ENCODE results near the gene SLC39A7. TPM values are rescaled to one million over a fixed set of nuclear protein-coding genes. Genes with fewer than 3 reads are reported as not detected.

SLC39A7 gene
- total RNA-seq, 4 donors from 2014 or later = 54.6 to 79.9 (median 66.4) TPM

- H3K4me1 ChIP-seq = peaks cover 0 to 21% (median 12%) of the 10 kb centered on the region in 3 donors
- H3K9me3 ChIP-seq = no peaks in the 10 kb centered on the region
- no peak for TF ChIP-seq POLR2A (IDR thresholded peaks at IDR 0.05)
- peak overlapping the region in 1 of 4 donors; percentile 77 for H3K27ac ChIP-seq
- ATAC-seq = no peak
- H3K4me3 ChIP-seq = no peak overlapping the region
- 40 to 93% methylated on average over 1 to 5 of the region's 11 CpGs for WGBS, 2 donors (ENCODE audit: low coverage in 1 of 2)
- H3K27me3 ChIP-seq = no peaks in the 10 kb centered on the region
- H3K36me3 ChIP-seq = no peaks in the 10 kb centered on the region
These were observed 40.6 kb upstream of the SLC39A7 start for GRCh38 chr6:33160096-33160495.

DNA sequence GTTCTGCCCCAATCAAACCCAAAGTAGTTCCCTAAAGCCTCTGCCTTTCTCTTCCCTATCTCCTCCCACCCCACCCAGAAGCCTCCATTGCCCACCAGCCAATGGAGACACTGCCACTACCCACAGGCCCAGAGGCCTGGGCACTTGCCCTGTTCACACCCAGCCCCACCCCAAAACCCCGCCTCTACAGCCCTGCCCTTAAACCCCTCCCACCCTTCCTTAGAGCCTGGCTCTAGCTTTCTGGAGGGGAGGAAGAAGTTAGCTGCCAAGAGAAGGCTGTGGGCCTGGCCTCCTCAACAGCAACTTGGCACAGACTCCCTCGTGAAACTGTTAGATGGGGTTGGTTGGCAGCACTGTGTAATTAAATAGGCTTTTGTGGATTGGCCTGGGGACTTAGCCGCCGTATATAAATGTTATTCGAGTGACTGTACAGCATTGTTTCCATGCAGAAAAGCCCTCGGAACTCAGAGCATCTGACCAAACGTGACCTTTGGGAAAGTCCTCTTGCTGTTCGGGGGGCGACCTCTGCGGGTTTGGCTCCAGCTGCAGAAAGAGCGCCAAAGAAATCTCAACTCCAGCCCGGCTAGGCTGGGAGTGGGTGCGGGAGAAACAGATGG, 39.8 kb upstream of the SLC39A7 start:
- H3K4me3 ChIP-seq = peak overlapping the region in 1 of 2 donors; percentile 57
- peak overlapping the region in 3 of 4 donors; percentile 73 to 77 (median 77) for H3K27ac ChIP-seq
- TF ChIP-seq POLR2AphosphoS5 (IDR thresholded peaks at IDR 0.05) (peak; percentile 70), POLR2A (IDR thresholded peaks at IDR 0.05) (no peak)
- peaks cover 0 to 21% (median 12%) of the 10 kb centered on the region in 3 donors for H3K4me1 ChIP-seq
- no peaks in the 10 kb centered on the region for H3K27me3 ChIP-seq
- no peaks in the 10 kb centered on the region for H3K9me3 ChIP-seq
- H3K36me3 ChIP-seq = no peaks in the 10 kb centered on the region
- 17 to 35% methylated on average over 2 to 5 of the region's 13 CpGs for WGBS, 2 donors (ENCODE audit: low coverage in 1 of 2)
- peak; percentile 69 for ATAC-seq

DNA sequence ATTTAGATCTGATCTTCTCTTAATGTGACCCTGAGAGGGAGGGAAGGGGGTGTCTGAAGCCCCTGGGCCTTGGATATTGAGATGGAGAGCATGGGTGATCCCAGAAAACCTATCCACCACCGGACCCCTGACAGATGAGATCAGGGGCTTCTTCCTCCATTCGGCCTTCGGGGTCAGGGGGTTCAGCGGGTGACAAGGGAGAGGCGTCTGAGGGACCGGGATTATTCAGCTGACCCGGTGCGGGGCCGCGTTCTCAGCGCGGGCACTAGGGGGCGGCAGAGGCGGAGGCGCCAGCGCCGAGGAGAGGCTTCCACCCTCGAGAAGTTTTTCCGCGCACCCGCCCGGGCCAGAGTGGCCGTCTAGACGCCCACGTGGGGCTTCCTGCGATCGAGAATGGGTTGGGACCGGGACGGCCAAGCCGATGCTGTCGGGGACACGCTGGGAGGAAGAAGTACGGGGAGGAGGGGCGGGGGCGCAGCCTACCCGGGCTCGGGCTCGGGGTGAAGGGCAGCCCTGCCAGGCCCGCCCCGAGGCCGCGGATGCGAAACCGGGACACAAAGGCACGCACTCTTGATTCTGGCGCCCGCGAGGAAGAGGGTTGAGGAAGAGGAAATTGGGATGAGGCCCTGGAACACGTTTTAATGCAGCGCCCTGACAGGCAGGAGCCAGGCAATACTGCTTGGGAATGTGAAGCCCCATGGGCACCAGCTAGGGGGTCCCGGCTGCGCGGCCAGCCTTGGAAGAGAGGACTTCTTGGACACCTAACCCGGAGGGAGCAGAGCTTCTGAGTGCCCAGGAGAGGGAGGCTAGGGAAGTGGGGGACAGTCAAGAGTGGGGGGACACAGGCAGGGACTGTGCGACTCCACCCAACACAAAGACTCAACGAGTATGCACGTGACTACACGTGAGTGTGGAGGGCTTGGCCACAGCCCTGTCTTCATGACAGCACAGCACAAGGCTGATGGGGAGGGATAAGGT, 39.0 kb upstream of the SLC39A7 start:
- 16 to 35% methylated on average over 9 to 13 of the region's 58 CpGs for WGBS, 2 donors (ENCODE audit: low coverage in 1 of 2)
- peak; percentile 9 for TF ChIP-seq POLR2AphosphoS5 (IDR thresholded peaks at IDR 0.05)
- no peak for TF ChIP-seq EP300 (IDR thresholded peaks at IDR 0.05)
- peak in 3 of 4 experiments; percentile 92 to 96 (median 93) for TF ChIP-seq CTCF (IDR thresholded peaks at IDR 0.05)
- no peak for TF ChIP-seq POLR2A (IDR thresholded peaks at IDR 0.05)
- Histone ChIP-seq H3K27me3 (no peaks in the 10 kb centered on the region), H3K4me3 (peak overlapping the region; percentile 39 to 57), H3K9me3 (no peaks in the 10 kb centered on the region), H3K27ac (peak overlapping the region in 3 of 4 donors; percentile 73 to 77 (median 77)), H3K4me1 (peaks cover 0 to 21% (median 12%) of the 10 kb centered on the region in 3 donors), H3K36me3 (no peaks in the 10 kb centered on the region)
- peak; percentile 89 for ATAC-seq

DNA sequence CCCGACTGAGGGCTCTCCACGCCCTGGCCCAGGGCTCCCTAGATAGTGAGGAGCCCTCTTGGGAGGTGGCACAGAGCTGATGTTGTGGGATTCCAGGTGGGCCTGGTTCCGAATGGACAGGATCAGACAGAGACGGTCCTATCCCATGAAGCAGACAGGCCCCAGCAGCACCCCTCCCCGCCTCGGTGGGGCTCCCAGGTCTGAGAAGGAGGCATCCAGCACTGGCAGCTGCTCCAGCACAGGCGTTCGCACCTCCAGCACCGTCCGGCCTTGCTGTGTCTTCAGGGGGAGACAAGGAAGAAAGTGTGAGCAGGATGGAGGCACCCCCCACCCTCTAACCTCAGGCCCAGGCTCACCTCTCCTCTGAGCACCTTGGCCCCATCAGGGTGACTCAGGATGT, 37.1 kb upstream of the SLC39A7 start:
- Histone ChIP-seq H3K27ac (no peak overlapping the region), H3K27me3 (no peaks in the 10 kb centered on the region), H3K4me3 (no peak overlapping the region), H3K9me3 (no peaks in the 10 kb centered on the region), H3K36me3 (no peaks in the 10 kb centered on the region), H3K4me1 (peaks cover 0 to 21% (median 12%) of the 10 kb centered on the region in 3 donors)
- ATAC-seq = no peak
- 95% methylated on average over 4 of the region's 10 CpGs; no CpG with 5 or more reads in 1 of the 2 donors for WGBS, 2 donors (ENCODE audit: low coverage in 1 of 2)
- TF ChIP-seq EP300 (IDR thresholded peaks at IDR 0.05) (no peak), POLR2A (IDR thresholded peaks at IDR 0.05) (no peak), POLR2AphosphoS5 (IDR thresholded peaks at IDR 0.05) (no peak), CTCF (IDR thresholded peaks at IDR 0.05) (no peak)

DNA sequence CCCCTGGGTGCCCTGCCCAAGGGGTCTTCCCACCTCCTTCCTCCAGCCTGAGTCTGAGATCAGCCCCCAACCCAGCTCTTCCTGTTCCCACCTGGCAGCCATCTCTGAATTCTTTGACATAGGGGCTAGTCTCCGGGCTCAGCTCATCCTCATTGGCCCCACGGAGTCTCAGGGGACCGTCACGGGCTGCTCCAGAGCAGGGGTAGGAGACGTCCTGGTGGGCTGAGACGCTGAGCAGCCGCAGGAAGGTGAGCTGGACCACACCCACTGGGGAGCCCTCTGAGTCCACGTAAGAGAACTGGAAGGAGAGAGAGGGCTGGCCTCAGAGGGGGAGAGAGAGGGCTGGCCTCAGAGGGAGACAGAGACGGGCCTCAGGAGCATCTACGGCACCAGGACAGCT, 36.5 kb upstream of the SLC39A7 start:
- H3K4me1 ChIP-seq = peaks cover 0 to 21% (median 12%) of the 10 kb centered on the region in 3 donors
- no peaks in the 10 kb centered on the region for H3K36me3 ChIP-seq
- H3K9me3 ChIP-seq = no peaks in the 10 kb centered on the region
- TF ChIP-seq POLR2AphosphoS5 (IDR thresholded peaks at IDR 0.05) (no peak), POLR2A (IDR thresholded peaks at IDR 0.05) (no peak), CTCF (IDR thresholded peaks at IDR 0.05) (no peak), EP300 (IDR thresholded peaks at IDR 0.05) (no peak)
- no peak overlapping the region for H3K4me3 ChIP-seq
- ATAC-seq = no peak
- no peak overlapping the region for H3K27ac ChIP-seq
- no peaks in the 10 kb centered on the region for H3K27me3 ChIP-seq
- WGBS, 2 donors (ENCODE audit: low coverage in 1 of 2) = 36 to 37% methylated on average over 2 to 6 of the region's 10 CpGs

All from gastroesophageal sphincter (tissue), 4 donors.